HG02588 (cell line): Measurements from ENCODE around the gene KHDC1.
A peak's percentile ranks its signal among the peaks of the same experiment; 100 is the strongest.
"Not testable (repeated sequence)": the region's sequence is repeated elsewhere in the genome, so short reads cannot be mapped to it uniquely, and the experiment has no call there.

Experiments used
- ATAC-seq: cut with Tn5 transposase; IDR thresholded peaks from one replicate; pipeline ENCODE4 v1.9.1; 2021; ENCODE audit warnings: mild to moderate bottlenecking, moderate library complexity; ENCODE audit not compliant: unreplicated experiment

KHDC1 gene

DNA sequence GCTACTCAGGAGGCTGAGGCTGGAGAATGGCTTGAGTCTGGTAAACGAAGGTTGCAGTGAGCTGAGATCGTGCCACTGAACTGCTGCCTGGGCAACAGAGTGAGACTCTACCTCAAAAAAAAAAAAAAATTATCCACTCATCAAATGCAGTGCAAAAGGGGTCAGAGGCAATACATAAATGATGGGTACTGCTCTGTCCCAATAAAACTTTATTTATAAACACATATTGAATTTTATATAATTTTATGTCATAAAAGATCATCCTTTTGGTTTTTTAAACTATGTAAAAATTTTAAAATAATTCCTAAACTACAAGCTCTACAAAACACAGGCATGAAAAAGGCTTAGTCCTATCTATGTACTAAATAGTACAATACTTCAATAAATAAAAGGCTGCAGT, 10.3 kb downstream of the KHDC1 start:
- ATAC-seq = no peak

DNA sequence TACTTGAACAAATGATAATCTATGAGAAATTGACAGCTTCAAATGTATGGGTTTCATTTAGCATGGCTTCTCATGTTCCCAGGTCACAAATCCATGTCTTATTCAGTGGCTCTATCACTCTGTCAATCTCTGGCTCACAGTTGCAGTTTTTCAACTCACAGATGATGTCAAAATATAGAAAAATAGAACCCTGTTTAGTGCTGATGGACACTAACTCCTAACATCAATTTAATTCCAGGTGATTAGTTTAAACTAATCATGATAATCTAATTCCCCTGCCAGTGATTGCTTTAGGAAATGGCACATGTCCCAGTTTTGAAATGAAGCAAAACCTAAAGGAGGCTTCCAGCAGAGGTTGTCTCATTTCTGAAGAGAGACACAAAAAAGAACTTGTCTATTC, 13.0 kb downstream of the KHDC1 start:
- no peak for ATAC-seq

DNA sequence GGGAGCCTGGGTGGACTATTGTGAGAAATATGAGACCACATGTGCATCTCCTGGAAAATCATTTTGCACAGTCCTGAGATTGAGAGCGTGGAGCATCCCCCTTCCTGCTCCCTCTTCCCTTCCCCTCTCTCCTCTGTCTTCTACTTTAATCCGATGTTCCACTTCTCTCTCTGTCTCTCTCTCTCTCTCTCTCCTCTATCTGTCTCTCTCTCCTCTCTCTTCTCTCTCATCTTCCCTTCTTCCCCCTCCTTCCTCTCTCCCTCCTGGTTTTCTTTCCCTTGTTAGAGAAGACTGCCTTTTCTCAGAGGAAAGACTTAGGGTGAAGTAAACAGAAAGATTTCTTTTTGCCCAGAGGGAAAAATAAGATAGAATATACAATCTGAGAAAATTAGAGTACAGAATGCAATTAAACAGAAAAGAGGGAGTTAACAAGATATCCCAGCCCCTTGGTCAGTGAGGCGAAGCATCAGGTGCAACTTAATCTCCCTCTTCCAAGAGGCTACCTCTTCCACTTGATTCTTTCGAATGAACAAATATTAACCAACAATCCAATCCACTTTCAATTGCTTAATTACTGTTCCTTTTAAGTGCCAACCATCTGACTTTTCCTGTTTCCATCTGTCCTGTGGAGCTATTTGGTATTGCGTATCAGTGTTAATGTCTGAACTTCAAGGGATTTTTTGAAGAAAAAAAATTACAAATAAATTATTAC, 14.6 kb downstream of the KHDC1 start:
- ATAC-seq = no peak

DNA sequence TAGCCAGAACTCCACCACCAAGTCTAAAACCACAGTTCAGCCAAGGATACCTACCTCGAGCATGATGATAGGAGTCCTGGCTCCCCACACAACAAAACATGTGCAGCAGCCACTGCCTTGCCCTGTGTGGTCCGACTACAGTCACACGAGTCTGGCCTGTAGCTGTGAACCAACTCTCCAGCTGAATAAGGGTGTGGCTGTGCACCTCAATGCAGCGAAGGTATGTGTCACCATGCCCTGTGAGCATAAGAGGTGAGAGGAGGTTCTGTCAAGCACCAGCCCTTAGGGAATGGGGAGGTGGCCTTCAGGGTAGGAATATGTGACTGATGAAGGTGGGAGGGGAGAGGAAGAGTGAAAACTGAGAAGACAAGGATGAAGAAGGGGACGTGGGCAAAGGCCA, 21.0 kb downstream of the KHDC1 start:
- no peak for ATAC-seq

DNA sequence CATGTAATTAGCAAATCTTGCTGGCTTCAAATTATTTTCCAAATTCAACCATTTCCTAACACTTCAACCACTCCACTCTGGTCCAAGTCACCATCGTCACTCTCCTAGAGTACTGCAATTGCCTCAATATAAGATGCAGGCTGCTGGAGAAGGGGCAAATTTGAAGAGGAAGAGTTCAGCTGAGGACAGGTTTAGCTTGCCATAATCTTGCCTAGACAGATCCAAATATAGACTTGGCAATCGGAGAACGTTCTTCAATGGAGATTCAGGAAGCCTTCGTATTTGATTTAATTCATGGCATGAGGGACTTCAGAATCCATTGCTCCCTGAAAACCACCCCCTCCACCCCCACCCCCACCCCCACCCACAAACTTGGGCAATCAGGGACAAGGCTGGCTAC, 22.3 kb downstream of the KHDC1 start:
- no peak for ATAC-seq

DNA sequence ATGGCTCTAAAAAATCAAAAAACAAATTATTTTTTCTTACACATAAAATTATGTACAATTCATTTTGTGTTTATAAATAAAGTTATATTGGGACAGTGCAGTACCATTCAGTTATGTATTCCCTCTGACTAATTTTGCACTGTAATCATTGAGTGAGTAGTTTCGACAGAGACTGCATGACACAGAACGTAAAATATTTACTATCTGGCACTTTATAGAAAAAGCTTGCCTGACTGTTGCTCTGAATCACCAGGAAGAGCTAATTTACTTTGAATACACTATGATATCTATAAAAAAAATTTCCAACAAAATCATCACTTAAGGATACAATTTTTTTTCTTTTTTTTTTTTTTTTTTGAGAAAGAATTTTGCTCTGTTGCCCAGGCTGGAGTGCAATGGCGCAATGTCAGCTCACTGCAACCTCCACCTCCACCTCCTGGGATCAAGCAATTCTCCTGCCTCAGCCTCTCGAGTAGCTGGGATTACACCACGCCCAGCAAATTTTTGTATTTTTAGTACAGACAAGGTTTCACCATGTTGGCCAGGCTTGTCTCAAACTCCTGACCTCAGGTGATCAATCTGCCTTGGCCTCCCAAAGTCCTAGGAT, 26.7 kb downstream of the KHDC1 start:
- ATAC-seq = no peak

DNA sequence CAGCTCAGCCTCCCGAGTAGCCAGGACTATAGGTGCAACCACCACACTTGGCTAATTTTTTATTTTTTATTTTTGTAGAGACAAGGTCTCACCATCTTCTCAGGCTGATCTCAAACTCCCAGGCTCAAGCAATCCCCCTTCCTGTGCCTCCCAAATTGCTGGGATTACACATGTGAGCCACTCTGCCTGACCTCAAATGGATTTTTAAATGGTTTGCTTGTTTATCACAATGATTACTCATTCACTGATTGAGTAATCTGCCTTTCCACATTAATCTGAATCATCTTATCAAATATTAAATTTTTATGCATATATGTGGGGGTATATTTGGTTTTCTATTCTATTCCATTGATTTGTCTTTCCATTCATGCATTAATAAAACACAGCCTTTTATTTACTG, 28.3 kb downstream of the KHDC1 start:
- ATAC-seq = no peak

DNA sequence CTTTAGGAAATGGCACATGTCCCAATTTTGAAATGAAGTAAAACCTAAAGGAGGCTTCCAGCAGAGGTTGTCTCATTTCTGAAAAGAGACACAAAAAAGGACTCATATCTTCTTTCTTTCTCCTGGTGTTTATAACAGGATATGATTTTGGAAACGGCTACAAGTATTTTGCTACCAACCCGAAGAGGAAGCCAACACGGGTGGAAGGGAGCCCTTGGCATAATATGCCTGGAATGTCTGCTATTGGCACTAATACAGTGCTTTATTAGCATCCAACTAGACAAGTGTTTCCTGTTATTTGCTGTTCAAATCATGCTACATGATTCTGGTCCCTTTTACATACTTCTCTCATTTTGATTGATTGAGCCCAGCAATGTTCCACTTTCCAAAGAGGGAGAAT, 29.0 kb downstream of the KHDC1 start:
- ATAC-seq = not testable (repeated sequence)

DNA sequence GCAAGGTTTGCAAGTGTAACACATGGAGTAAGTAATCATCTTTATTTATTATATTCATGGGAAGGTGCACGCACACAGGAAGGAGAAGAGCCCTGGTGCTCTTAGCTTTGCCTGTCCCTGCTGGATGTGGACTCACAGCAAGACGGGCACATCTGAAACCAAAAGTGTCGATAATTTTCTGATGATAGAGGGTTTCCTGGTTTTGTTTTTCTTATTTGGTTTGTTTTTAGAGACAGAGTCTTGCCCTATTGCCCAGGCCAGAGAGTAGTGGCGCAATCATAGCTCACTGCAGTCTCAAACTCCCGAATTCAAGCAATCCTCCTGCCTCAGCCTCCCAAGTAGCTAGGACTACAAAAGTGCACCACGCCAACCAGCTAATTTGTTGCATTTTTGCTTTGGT, 29.9 kb downstream of the KHDC1 start:
- ATAC-seq = no peak

DNA sequence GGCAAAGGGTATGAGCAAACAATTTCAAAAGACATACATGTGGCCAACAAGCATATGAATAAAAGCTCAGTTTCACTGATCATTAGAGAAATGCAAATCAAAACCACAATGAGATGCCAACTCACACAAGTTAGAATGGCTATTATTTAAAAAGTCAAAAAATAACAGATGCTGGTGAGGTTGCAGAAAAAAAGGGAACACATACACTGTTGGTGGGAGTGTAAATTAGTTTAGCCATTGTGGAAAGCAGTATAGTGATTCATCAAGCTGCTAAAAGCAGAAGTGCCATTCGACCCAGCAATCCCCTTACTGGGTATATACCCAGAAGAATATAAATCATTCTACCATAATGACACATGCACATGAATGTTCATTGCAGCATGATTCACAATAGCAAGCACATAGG, 31.0 kb downstream of the KHDC1 start:
- ATAC-seq = peak; percentile 77

DNA sequence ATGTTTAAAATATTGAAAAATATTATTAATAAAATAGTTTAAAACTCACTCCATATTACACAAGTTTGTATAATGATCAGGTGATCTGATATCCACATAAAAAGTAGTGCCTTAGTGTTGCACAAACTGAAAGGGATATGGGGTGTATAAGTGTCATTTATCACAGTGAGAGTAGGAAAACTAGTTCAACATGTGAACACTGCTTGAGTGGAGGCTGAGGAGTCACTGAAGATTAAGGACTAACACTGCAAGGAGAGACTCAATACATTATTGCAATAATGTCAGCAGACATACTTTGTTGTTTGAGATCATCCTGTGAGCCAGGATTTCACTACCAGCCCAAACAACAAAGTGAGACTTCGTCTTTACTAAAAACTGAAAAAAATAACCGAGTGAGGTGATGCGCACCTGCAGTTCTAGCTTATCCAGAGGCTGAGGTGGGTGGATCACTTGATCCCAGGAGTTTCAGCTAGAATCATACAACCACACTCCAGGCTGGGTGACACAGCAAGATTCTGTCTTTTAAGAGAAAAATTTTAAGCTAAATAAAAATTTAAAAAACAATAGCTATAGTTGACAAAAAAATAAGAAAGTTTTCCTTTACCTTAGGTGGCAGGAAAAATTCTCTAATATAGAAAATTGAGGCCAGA, 35.3 kb downstream of the KHDC1 start:
- no peak for ATAC-seq

DNA sequence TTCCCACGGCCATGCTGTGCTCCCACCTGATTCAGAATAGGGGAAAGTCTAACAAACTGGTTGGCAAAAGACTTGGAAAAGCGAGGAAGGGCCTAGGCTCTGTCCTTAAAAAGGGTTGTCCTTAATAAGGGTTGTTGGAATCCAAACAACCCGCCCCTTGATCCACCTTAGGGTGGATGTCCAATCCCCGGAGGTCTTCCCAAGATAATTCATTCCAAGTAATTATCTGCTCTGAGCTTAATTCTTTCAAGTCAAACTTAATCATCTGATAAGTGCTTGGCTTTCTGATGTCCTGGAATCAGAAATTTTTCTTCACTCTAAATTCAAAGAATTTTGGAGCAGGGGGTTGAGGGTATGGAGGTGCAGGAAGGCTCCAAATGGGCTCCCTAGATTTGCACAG, 37.6 kb downstream of the KHDC1 start, which contains the start of gene KHDC1L:
Gene KHDC1L (minus strand): TSS at position 101 of the 400 bp plus-strand sequence. CDS start 88 bp downstream, at position 13.
- no peak for ATAC-seq

DNA sequence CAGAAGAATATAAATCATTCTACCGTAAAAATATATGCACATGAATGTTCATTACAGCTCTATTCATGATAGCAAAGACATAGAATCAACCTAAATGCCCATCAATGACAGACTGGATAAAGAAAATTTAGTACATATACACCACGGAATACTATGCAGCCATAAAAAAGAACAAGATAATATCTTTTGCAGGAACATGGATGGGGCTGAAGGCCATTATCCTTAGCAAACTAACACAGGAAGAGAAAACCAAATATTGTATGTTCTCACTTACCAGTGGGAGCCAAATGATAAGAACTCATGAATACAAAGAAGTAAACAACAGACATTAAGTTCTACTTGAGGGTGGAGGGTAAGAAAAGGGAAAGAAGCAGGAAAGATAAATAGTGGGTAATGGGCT, 46.1 kb downstream of the KHDC1 start:
- no peak for ATAC-seq

DNA sequence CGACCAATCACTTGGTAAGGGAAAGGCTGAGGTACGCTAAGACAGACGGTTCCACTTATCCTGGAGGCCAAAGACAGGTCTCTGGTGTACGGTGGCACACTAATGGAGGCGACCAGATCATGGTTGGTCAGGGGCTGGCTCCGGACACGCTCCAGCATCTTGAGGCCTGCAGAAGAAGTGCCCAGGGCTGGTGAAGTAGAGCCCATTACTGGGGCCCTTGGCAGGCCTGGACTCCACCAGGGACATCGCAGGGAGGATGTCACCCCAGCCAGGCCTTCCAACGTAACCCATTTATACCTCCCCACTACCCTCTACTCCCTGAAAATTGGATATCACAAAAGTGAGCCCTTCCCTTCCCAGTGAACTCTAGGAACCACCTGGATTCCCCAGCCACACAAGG, 53.9 kb downstream of the KHDC1 start:
- no peak for ATAC-seq

DNA sequence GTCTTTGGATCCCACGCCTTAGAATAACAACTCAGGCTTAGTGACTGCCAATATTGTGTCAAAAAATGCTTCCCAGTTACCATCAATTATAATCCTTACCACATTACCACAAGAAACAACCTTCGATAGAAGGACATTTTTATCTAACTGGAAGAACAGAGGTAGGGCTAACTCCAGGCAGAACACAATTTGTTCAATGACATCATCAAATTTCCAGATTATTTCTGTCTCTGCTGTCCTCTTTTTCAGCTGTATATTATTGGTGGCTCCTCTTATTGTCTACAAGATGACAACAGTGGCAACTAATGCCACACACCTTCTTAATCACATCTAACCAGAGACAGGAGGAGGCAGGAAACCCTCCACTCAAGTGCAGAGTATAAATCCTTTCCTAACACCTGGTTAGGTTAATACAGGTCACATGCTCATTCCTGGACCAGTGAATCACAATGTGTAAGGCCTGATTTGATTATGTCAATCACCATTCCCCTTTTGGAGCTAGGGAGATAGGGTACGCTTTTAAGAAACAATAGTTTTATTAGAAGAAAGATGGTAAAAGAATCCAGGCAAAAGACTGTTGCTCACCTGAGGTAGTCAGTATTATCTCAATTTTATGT, 55.7 kb downstream of the KHDC1 start:
- no peak for ATAC-seq

DNA sequence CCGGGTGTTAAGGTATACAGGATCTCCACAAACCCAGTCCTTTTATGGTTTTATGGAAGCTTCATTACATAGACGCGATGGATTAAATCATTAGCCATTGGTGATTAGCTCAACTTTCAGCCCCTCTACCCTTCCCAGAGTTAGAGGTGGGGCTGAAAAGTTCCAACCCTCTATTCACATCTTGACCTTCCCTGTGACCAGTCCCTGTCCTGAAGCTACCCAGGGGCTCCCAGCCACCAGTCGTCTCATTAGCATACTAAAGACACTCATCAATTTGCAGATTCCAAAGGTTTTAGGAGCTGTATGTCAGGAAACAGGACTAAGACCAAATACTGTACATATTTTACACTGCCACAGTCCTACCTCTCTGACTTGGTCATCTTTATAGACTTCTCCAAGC, 58.7 kb downstream of the KHDC1 start:
- ATAC-seq = no peak

DNA sequence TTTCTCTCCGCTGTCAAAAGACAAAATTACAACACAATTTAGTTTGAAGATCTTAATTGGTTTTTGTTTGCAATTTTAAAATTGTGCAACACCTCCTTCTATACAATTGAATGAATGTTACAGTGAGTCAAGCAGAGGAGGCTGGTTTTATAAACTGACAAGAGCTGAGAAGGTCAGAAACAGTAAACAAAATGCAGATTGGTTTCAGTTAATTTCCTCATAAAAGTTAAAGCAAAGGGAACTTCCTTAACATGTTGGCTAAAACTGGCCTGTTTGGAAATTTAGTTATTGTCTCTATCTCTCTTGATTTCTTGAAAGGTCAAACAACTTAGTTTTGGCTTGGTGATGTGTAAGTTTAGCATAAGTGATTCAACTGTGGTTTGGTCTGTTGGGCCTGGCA, 59.9 kb downstream of the KHDC1 start:
- no peak for ATAC-seq

DNA sequence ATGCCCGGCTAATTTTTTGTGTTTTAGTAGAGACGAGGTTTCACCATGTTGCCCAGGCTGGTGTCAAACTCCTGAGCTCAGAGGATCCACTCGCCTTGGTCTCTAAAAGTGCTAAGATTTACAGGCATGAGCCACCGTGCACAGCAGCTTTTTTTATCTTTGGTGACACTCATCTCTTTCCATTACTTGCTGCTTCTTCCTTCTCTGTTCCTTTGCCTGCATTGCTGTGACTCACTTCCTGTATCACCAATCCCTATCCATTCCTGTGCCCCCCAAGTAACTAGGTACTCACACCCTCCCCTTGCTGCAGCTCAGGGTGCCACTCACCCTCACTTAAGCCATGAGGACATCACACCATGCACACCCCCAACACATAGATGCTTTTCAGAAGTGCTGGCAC, 62.3 kb downstream of the KHDC1 start:
- no peak for ATAC-seq

DNA sequence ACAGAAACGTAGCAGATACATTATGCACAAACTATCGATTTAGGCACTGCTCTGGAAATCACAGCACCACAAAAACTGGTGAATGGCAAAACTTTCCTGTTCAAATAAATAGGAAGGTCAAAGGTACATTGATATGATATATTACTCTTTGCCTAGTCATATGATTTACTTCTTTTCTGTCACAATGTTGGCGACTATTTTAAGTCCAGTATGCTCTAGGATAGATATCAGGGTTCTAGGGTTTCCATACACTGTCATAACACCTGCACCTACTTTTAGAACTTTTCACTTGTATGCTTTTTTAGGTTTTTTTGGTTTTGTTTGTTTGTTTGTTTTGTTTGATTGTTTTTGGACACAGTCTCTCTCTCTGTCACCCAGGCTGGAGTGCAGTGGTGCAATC, 62.7 kb downstream of the KHDC1 start:
- ATAC-seq = no peak

DNA sequence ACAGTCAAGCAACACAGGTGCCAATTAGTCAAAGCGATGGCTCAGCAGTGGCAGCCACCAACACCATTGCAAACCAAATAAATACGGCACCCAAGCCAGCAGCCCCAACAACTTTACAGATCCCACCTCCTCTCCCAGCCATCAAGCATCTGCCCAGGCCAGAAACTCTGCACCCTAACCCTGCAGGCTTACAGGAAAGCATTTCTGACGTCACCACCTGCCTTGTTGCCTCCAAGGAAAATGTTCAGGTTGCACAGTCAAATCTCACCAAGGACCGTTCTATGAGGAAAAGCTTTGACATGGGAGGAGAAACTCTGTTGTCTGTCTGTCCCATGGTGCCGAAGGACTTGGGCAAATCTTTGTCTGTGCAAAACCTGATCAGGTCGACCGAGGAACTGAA, 68.3 kb downstream of the KHDC1 start:
- no peak for ATAC-seq

DNA sequence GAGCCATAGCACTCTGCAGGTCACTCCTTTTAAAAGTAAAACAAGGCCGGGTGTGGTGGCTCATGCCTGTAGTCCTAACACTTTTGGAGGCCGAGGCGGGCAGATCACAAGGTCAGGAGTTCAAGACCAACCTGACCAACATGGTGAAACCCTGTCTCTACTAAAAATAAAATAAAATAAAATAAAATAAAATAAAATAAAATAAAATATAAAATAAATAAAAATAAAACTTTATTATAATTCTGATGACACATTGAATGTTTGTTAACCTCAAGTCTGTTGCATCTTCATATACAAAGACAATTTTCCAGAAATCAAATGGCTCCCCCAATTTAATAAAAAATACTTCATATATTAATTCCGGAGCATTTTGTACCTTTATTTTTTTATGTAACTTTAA, 69.7 kb downstream of the KHDC1 start:
- not testable (repeated sequence) for ATAC-seq
